DMS 273 (cell line): ENCODE data around the gene BACE1.

Experiments
- DNase-seq: peaks from one replicate; lab custom pipeline; 2025; ENCODE audit not compliant: unreplicated experiment; lab: John Stamatoyannopoulos, UW

BACE1 gene

GRCh38 chr11:117309310-117309709, 6.7 kb downstream of the BACE1 start:
- no peak for DNase-seq

DNA sequence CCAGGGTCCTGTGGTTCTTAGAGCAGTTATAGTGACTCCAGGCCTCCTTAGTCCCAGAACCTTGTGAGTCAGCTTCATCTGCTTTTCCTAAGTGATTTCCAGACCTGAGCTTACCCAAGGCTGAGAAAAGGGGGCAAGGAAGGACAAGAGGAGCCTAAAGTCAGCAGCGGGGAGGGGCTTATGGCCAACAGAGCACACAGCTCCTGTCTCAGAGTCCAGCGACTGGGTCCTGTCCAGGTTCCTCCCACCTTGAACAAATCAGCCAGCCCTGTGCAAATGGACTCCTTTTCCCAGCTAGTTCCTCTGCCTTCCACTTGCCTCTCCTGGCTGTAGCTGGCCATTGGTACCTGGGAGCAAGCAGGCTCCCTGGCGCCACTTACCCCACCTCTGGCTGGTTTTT, 10.9 kb downstream of the BACE1 start:
- DNase-seq = no peak

DNA sequence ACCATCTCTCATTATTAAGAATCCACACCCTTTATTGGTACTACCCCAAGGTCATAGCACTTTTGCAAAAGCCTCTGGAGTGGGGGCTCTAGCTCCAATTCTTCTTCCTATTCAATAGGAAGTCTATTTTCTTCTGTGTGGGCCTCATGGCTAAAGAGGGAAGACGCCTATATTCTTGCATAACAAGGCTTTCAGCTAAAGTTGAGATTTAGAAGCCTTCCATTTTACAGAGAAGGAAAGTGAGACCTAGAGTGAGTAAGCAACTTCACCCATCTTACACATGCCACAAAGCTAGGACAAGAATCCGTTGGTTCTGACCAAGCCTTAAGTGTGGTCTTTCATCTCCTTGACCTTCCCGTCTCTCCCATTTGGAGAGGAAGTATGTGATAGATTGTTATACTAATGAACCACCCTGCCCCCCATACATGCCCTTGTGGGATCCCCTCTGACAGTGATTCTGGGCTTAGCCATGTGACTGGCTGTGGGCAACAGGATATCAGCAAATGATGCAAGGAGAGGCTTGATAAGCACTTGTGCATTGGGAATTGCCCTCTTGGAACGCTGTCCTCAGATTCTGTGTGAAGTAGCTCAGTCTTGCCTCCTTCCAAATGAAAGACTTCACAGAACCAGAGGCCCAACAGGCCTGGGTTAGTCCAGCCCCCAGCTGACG, 12.3 kb downstream of the BACE1 start:
- DNase-seq = no peak

DNA sequence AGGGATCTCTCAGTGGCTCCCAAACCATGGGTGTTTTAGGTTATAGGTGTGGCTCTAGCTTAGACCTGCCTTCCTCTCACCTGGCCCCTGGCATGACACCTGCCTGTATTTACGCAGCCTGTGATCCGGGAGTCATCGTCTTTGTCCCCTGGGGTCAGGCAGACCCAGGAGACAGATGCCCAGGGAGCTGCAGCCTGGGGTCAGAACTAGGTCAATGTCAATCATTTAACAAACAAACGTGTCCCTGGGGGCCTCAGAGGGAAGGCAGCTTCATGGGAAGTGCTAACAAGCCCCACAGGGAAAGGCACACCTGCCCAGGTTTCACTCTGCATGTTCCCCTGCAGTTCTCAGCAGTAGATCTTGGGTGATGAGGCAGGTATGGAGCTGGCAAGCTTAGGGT, 13.0 kb downstream of the BACE1 start:
- DNase-seq = no peak

DNA sequence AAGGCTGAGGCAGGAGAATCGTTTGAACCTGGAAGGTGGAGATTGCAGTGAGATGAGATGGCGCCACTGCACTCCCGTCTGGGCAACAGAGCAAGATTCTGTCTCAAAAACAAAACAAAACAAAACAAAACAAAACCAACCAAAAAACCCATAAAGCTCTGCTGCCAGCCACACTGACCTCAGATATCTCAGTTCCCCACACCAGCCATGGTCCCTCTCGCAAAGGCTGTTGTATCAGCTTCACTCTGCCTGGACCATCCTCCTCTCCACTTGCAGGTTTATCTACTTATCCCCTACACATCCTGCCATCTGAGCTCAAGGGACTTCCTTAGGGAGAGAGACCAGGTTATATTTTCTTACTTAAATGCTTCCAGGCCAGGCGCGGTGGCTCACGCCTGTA, 13.8 kb downstream of the BACE1 start:
- no peak for DNase-seq

DNA sequence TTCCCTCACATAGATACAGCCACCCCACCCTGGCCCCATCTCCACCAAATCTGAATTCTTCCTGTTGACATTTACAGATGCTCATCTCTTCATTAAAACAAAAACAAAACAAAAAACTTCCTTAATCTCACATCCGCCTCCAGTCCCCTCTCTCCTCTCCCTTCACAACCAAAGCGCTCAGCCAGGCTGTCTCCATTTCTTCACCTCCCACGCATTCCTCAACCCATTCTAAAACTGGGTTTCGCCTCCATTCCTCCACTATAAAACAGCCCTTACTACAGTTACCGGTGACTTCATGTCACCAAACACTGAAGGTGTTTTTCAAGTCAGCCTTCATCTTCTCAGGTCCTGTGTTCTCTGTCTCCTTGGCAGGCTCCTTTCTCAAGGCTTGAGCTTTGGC, 15.3 kb downstream of the BACE1 start:
- no peak for DNase-seq

- no peak for DNase-seq
Measured at GRCh38 chr11:117300283-117300663, 15.8 kb downstream of the BACE1 start.

- DNase-seq = no peak
Measured at GRCh38 chr11:117299351-117300282, 16.4 kb downstream of the BACE1 start.

DNA sequence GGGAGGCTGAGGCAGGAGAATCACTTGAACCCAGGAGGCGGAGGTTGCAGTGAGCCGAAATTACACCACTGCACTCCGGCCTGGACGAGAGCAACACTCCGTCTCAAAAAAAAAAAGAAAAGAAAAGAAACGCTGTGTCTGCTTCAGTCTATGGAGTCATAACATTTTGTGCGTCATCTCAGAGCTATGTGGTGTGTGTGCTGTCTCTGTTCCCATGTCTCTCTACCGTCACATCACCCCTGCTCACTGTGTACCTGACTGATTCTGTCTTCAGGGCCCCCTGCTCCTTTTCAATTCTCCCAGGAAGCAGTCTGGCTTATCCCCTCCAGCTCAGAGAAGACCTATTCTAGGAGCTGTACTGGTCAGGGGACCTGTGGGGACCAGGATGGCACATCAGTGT, 17.9 kb downstream of the BACE1 start:
- no peak for DNase-seq

DNA sequence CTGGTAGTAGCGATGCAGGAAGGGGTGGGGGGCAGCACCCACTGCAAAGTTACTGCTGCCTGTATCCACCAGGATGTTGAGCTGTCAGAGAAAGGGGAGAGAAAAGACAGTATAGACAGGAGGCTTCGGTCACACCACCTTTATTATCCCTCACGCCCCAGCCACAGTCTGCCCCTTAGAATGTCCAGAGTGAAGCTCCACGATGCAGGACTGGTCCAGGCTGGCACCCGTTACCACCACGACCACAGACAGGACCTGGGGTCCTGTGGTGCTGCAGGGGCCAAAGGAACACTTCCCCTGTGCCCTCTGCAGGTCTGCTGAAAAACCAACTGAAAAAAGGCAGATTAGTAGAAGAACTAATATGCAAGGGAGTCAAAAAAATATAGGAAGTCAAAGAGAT, 19.2 kb downstream of the BACE1 start:
- DNase-seq = no peak

- no peak for DNase-seq
Measured at GRCh38 chr11:117295438-117296137, 20.5 kb downstream of the BACE1 start.

GRCh38 chr11:117292616-117293015, 23.4 kb downstream of the BACE1 start:
- DNase-seq = no peak

GRCh38 chr11:117290809-117291396, 25.2 kb downstream of the BACE1 start, which contains the start of gene BACE1-AS:
BACE1-AS (plus strand) TSS chr11:117291346.
- DNase-seq = no peak

- DNase-seq = no peak
Measured at GRCh38 chr11:117289795-117290194, 26.3 kb downstream of the BACE1 start.

DNA sequence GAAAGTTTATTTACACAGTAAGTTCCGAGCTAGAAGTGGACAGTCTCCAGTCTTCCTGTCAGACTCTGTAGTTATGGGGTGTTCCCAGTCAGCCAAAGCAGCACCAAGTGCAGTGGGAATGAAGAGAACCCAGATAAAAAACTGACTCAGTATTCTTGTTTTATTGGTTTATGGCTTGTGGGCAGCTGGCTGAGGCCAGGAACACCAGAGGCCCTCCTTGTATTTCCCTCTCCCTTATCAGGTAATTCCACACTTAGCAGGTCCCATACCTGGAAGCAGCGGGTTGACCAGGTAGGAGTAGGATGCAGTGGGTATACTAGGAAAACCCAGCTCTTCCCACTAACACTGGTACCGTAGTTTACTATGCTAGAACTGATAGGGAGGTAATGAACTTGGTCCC, 28.4 kb downstream of the BACE1 start:
- no peak for DNase-seq

DNA sequence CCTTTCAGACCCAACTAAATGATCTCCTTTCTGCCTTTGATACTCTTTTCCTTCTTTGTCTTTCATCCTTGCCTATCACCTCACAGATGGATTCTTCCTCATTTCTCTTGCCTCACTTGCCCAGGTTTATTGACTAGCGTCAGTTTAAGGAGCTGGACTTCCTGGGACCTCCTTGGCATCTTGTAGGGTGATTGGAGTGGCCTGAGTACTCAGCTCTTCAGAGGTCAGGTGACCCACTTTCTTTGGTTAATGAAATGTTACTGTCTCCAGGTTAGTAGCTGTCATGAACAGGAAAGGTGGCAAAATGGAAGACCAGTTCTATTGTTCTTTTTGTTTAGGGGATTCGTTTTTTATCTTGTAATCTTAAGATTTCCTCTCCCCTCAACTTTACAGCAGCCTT, 29.5 kb downstream of the BACE1 start:
- no peak for DNase-seq

- DNase-seq = no peak
Measured at GRCh38 chr11:117284053-117284452, 32.0 kb downstream of the BACE1 start.

DNA sequence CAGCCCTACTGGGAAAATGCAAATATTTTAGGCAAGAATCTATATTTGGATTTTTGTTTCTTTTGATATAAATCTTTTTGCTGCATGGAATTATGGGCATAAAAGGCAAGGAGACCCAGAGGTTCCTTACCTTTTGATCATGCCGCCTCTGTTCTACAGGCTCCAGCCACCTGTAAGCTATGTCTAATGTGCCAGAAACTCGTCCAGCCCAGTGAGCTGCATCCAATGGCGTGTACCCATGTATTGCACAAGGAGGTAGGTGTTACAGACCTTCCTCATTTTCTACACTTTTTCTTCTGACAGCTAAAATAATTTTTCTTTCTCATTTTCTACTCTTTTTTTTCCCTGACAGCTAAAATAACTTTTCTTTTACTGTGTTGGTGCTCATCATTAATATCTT, 33.1 kb downstream of the BACE1 start:
- no peak for DNase-seq

GRCh38 chr11:117281869-117282268, 34.2 kb downstream of the BACE1 start:
- no peak for DNase-seq

- no peak for DNase-seq
Measured at GRCh38 chr11:117281159-117281558, 34.9 kb downstream of the BACE1 start.

DNA sequence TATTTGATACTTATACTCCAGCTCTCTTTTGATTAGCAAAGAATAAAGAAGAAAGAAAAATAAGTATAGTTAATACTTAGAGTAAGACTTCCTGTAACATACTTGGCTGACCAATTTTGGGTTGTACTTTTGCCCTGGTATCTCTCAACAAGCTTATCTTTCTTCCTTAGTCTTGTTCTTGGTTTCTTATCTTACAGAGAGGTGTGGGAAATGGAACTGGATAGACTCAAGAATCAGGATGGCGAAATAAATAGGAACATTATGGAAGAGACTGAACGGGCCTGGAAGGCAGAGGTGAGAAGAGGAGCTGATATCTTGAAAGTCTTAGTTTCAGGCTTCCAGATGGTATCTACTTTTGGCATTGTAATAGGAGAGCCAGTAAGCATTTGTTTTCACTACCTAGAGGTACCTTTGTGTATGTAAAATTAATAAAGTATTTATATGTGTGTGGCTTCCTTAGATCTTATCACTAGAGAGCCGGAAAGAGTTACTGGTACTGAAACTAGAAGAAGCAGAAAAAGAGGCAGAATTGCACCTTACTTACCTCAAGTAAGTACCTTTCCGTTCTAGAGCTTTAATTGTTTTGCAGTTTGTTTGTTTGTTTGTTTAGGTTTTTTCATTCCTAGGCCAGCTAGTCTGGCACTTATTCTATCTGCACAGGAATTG, 36.2 kb downstream of the BACE1 start:
- DNase-seq = no peak
